ENCODE measurements around the gene ZC3H4.

The ZC3H4 gene

DNA sequence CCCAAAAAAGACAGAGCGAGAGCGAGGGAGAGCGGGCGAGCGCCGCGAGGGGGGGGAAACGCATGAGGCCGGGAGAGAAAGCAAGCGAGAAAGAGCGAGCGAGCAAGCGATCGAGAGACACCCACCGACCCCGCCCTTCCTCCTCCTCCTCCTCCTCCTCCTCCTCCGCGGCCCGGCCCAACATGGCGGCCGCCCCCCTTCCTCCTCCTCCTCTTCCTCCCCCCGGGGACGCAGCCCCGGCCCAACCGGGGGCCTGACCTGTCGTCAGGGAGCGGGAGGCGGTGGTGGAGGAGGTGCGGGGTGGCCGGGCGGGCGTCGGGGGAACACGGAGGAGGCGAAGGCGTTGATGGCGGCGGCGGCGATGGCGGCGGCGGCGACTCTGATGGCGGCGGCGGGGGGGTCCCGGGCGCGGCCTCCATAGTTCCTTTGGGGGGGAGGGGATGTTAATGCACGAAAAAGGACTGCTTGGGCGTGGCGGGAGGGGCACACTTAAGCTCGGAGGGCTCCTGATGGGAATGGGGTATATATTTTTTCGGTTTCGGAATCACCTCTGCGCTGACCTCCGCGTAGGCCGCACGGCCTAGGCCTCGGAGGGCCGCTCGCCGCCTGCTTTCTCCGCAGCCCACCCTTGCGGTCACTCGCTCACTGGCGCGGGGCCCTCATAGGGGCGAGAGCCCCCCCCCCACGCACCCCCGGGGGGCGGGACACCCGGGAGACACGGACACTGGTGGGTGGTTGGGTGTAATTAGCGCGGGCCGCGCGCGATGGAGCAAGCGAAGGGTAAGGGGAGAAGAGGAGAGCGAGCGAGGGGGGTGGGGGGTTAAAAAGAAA lies 1.2 kb downstream of the ZC3H4 start:
- DNase-seq (ENCODE audit: insufficient read length): peak; percentile 60
- TF ChIP-seq POLR2AphosphoS5 (IDR thresholded peaks at IDR 0.05; ENCODE audit: low read depth, low read length) (peak; percentile 72), TAF1 (IDR thresholded peaks at IDR 0.05; ENCODE audit: borderline replicate concordance, low read depth, low read length) (peak; percentile 81; the same call in 1 of the 2 replicates), POLR2A (IDR thresholded peaks at IDR 0.05; ENCODE audit: low read depth, low read length) (peak; percentile 76; the same call in 1 of the 2 replicates)
- no peak for FAIRE-seq

DNA sequence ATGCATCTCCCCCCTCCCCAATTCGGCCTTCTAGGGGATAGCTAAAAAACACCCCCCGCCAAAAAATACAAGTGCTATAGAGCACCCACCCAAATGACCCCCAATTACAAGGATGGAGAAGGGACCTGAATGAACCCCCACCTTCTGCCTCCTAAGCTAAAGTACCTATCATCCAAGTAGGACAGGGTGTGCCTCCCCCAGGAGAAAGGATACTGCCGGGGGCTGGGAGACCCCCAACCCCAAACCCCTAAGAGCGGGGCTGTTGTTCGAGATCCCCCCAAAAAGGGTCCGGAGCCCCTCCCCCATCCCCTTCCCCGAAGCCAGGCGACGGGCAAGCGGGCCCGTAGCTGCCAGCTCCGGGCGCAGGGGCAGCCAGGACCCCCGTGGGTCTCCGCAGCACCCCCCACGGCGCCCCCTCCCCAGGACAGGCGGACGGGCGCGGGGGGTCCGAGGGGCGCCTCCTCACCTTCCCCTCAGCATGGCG lies 1.9 kb downstream of the ZC3H4 start:
- DNase-seq (ENCODE audit: insufficient read length) (no peak), FAIRE-seq (no peak)
- TF ChIP-seq TAF1 (IDR thresholded peaks at IDR 0.05; ENCODE audit: borderline replicate concordance, low read depth, low read length) (no peak), POLR2A (IDR thresholded peaks at IDR 0.05; ENCODE audit: low read depth, low read length) (no peak), POLR2AphosphoS5 (IDR thresholded peaks at IDR 0.05; ENCODE audit: low read depth, low read length) (peak; percentile 66; the same call in 1 of the 2 replicates)

DNA sequence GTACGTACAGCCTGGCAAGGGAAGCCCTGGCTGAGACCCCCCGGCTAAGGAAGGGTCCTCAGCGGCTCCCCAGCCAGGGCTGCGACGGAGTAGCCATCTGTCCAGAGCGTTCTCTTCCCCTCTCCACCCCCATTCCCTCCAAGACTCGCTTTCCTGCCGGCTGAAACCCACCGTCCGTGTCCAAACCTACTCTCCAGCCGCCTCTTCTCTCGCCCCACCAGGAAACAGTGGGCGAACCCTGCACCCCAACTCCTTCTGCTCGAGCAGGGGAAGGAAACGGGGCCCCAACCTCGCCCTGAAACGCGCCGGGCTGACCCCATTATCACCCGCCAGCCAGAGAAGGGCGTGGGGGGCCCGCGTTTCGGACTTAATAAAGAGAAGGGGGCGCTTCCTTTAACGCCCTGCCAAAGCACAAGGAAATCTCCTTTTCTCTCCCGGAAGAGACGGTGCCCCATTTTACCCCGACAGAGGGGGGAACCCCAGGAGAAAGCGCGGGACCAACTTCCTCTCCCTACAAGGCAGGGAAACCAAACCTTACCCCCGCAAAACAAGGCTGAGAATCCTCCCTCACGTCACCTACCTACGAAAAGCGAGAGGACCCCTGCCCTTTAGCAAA lies 2.5 kb downstream of the ZC3H4 start:
- FAIRE-seq (peak; percentile 62), DNase-seq (ENCODE audit: insufficient read length) (no peak)
- TF ChIP-seq POLR2A (IDR thresholded peaks at IDR 0.05; ENCODE audit: low read depth, low read length) (peak; percentile 59), POLR2AphosphoS5 (IDR thresholded peaks at IDR 0.05; ENCODE audit: low read depth, low read length) (peak; percentile 70; the same call in 1 of the 2 replicates), TAF1 (IDR thresholded peaks at IDR 0.05; ENCODE audit: borderline replicate concordance, low read depth, low read length) (peak; percentile 26)

DNA sequence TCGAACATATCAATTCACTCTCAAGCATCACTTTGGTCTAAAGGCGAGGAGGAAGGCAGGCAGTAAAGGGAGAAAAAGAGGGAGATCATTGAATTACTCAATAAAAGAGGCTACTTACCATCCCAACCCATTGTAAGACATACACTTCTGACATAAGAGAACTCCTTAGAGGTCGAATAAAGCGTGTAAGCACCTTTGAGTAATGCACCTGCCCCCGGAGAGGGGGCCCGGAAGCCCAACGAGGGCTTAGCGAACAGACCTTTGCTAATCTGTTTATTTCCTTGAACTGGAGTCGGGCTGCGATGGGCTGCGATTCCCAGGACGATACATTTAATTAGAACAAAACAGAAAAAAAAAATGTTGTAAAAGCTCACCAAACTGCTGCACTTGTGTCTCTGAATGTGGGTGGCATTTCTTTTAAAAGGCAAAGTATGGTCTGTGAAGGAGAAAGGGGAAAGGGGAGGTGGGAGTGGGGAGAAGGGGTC lies 3.0 kb downstream of the ZC3H4 start:
- FAIRE-seq (no peak), DNase-seq (ENCODE audit: insufficient read length) (no peak)
- TF ChIP-seq POLR2A (IDR thresholded peaks at IDR 0.05; ENCODE audit: low read depth, low read length): no peak; the same call in 1 of the 2 replicates
- peak; percentile 85 for TF ChIP-seq POLR2AphosphoS5 (IDR thresholded peaks at IDR 0.05; ENCODE audit: low read depth, low read length)
- TF ChIP-seq TAF1 (IDR thresholded peaks at IDR 0.05; ENCODE audit: borderline replicate concordance, low read depth, low read length): 0 out of 2 replicates have a peak, but pooled peaks have one; percentile 16

DNA sequence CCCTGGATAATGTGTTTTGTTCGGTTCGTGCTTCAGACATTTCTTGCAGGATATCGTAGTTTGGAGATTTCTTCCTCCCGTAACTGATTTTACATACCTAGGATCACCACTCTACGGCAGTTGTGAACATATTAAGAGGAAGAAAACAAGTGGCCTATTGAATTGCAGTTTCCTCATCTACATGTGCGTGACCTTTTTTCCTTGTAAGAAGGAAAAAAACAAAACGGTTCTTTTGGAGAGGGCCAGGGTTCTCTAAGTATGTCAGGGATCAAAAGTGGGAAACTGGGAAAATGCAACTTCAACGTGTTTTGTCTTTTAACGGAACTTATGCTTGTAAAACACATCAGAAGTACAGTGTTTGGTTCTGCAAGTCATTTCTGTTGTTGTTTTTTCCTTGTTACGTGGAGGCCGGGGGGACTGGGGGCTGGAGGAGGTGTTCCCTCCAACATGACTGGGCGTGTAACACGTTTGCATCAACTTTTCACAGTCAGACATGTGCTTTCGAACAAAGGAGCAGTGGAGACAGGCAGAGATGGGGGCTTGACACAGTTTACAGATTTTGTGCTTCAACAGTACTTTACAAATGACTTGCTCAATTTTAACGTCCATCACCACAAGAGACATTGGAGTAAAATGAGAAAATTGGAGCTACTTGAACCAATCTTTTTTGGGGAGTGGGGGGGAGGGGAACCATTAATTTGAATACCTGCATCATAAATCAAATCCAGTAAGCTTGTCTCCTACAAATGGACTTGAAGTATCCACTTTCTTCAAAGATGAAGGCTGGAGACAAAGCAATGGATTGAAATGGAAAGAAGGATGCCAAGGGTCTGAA lies 3.8 kb downstream of the ZC3H4 start:
- TF ChIP-seq TAF1 (IDR thresholded peaks at IDR 0.05; ENCODE audit: borderline replicate concordance, low read depth, low read length) (peak; percentile 42; the same call in 1 of the 2 replicates), POLR2AphosphoS5 (IDR thresholded peaks at IDR 0.05; ENCODE audit: low read depth, low read length) (peak; percentile 74), POLR2A (IDR thresholded peaks at IDR 0.05; ENCODE audit: low read depth, low read length) (peak; percentile 64)
- FAIRE-seq (peak; percentile 76), DNase-seq (ENCODE audit: insufficient read length) (no peak)

DNA sequence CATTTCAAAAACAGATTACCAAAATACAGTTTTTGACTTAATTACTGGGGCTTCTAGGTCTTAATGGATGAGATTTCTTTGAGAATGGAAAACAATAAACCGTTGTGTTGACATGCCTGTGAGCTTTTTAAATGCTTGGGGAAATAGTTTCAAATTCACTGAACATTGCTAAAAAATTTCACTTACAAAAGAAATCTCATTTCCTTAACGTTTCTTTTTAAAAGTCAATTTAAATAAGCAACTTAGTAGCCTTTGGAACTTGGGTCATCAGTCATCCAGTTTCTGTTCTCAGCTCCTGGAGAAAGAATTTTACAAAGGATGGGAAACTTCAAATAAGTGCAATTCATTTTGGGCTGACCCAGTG lies 4.4 kb downstream of the ZC3H4 start:
- FAIRE-seq (peak; percentile 58), DNase-seq (ENCODE audit: insufficient read length) (no peak)
- TF ChIP-seq POLR2AphosphoS5 (IDR thresholded peaks at IDR 0.05; ENCODE audit: low read depth, low read length) (no peak), POLR2A (IDR thresholded peaks at IDR 0.05; ENCODE audit: low read depth, low read length) (no peak), TAF1 (IDR thresholded peaks at IDR 0.05; ENCODE audit: borderline replicate concordance, low read depth, low read length) (no peak)

DNA sequence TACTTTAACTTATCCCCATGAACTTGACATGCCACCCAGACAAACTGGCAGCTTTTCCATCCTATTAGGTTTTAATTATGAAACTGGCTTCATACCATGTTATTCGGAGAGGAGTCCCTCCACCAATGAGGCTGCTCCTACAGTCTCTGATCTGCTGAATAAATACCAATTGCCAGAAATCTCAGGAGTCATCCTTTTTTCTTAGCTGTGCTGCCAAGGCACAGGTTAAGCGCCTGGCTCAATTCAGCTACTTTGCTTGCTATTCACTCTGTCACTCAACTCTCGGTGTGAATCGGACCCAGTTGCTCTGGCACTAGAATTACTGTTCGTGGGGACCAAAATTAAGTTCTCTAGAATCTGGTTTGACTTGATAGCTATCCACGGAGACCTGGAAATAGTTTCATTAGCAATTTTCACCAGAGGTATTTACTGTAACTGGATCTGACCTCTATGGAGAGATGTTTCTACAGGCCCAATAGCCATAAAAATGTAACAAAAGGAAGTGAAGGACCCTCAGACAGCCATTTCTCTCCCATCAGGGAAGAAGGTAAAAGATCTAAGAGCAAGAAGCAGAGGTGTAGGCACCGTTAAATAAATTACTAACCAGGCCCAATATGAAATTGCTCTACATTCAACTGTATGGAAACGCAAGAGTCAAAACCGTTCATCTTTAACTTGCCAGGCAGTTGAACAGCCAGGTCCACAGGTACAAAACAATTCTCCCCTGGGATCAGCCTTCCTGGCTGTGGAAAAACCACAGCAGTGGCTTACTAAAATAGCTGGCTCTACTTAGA lies 5.4 kb downstream of the ZC3H4 start:
- FAIRE-seq: no peak

DNA sequence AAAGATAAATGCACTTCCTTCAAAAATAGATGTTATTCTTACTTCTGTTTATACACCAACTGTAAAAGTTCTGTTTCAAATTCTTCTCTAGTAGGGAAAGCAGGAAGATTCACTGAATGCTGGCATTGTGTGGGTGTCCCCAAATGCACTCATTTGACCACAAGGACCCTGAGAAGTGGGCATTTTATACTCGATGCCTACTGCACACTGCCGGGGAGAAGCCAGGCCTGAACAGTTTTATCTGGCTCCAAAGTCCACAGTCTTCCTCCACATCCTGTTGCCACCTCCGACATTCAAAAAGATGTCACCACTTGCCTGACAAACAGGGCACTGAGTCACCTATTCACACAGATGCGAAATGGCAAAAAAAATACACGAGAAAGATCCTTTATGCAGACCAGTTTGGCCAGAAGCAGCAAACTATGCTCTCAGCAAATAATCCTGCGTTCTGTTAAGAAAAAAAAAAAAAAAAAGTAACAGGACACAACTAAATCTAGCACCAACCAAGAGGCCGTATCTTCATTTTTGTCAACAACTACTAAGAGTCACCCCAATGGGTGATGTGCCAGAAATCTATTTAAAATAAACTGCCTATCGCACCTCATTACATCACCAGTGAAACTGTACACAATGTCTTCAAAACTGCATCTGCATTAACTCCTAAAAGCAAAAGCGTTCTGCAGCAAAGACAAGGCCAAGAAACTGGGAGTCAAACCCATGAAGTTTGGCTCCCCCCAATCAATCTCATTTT lies 6.2 kb downstream of the ZC3H4 start:
- no peak for FAIRE-seq
- no peak for DNase-seq (ENCODE audit: insufficient read length)

More for the DNA sequence above, 5.4 kb downstream of the ZC3H4 start:
- no peak for DNase-seq (ENCODE audit: insufficient read length)
- TF ChIP-seq POLR2AphosphoS5 (IDR thresholded peaks at IDR 0.05; ENCODE audit: low read depth, low read length) (no peak), POLR2A (IDR thresholded peaks at IDR 0.05; ENCODE audit: low read depth, low read length) (no peak), TAF1 (IDR thresholded peaks at IDR 0.05; ENCODE audit: borderline replicate concordance, low read depth, low read length) (no peak)

DNA sequence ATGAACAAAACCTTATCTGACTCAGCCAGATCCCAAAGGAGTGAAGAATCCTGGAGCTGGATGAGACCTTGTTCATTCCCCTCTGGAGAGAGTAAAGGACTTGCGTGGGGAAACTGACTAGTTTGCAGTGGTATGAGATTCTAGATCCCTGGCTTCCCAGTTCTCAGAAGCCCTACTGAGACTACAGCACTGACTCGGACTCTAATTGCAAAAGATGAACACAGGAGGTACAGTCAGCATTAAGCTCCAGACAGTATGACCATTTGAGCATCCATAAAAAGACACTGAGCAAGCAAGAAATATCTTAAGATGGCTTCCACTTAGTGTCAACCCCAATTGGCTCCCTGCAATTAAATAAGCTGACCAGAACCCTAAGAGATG lies 6.8 kb downstream of the ZC3H4 start:
- DNase-seq (ENCODE audit: insufficient read length) (no peak), FAIRE-seq (no peak)
- TF ChIP-seq TAF1 (IDR thresholded peaks at IDR 0.05; ENCODE audit: borderline replicate concordance, low read depth, low read length) (no peak), POLR2AphosphoS5 (IDR thresholded peaks at IDR 0.05; ENCODE audit: low read depth, low read length) (no peak), POLR2A (IDR thresholded peaks at IDR 0.05; ENCODE audit: low read depth, low read length) (no peak)

More for the DNA sequence above, 6.2 kb downstream of the ZC3H4 start:
- TF ChIP-seq POLR2AphosphoS5 (IDR thresholded peaks at IDR 0.05; ENCODE audit: low read depth, low read length) (no peak), POLR2A (IDR thresholded peaks at IDR 0.05; ENCODE audit: low read depth, low read length) (no peak), TAF1 (IDR thresholded peaks at IDR 0.05; ENCODE audit: borderline replicate concordance, low read depth, low read length) (no peak)
